ENCODE measurements around the gene TSPO2. TPM values are rescaled to one million over a fixed set of nuclear protein-coding genes. Genes with fewer than 3 reads are reported as not detected.

The TSPO2 gene
- polyA plus RNA-seq, 3 donors = not detected

GRCh38 chr6:41011673-41012072, 30.6 kb upstream of the TSPO2 start:
- Histone ChIP-seq H3K4me1 (ENCODE audit: control insufficient read depth in 1 of 2, insufficient read depth in 2 of 2, low read length in 2 of 2) (no peaks in the 10 kb centered on the region), H3K27ac (ENCODE audit: low read depth in 1 of 2, low read length in 2 of 2) (no peak overlapping the region), H3K27me3 (ENCODE audit: control insufficient read depth in 2 of 2, insufficient read depth in 2 of 2, low read length in 2 of 2) (no peaks in the 10 kb centered on the region), H3K4me2 (replicated peaks; ENCODE audit: extremely low read depth, low read length, poor library complexity, severe bottlenecking) (no peak overlapping the region), H3K9ac (ENCODE audit: insufficient read depth, low read length, poor library complexity, severe bottlenecking) (no peak overlapping the region), H4K20me1 (ENCODE audit: insufficient read depth, low read length) (no peaks in the 10 kb centered on the region), H3K36me3 (replicated peaks in 1 of 2; ENCODE audit: control insufficient read depth in 1 of 2, insufficient read depth in 2 of 2, low read length in 2 of 2) (no peaks in the 10 kb centered on the region), H3K9me3 (replicated peaks in 1 of 2; ENCODE audit: control insufficient read depth in 1 of 2, insufficient read depth in 1 of 2, low read length in 2 of 2) (no peaks in the 10 kb centered on the region), H3K4me3 (replicated peaks in 1 of 3; ENCODE audit: low read depth in 2 of 3, low read length in 3 of 3) (no peak overlapping the region), H3K79me2 (ENCODE audit: insufficient read depth, low read length) (no peaks in the 10 kb centered on the region), H2AFZ (ENCODE audit: insufficient read depth, low read depth, low read length, poor library complexity, severe bottlenecking) (no peak overlapping the region)
- no peak for DNase-seq
- intact Hi-C loops (cut with micrococcal nuclease) = no loop called here
- Mint-ChIP-seq H3K9me3 (no peaks in the 10 kb centered on the region), H3K27ac (no peak overlapping the region), H3K27me3 (ENCODE audit: low read depth in 3 of 3) (peaks cover 0 to 5% (median 4%) of the 10 kb centered on the region in 3 donors), H3K4me1 (peaks cover 3% of the 10 kb centered on the region), H3K4me3 (no peak overlapping the region), H3K36me3 (no peaks in the 10 kb centered on the region)
- TF ChIP-seq CTCF (IDR thresholded peaks at IDR 0.05) = no peak
- WGBS (ENCODE audit: insufficient coverage) = 71% methylated on average over 1 of the region's 2 CpGs

GRCh38 chr6:41013466-41014153, 28.7 kb upstream of the TSPO2 start:
- Histone ChIP-seq H3K27me3 (ENCODE audit: control insufficient read depth in 2 of 2, insufficient read depth in 2 of 2, low read length in 2 of 2) (no peaks in the 10 kb centered on the region), H3K4me2 (replicated peaks; ENCODE audit: extremely low read depth, low read length, poor library complexity, severe bottlenecking) (no peak overlapping the region), H4K20me1 (ENCODE audit: insufficient read depth, low read length) (no peaks in the 10 kb centered on the region), H3K36me3 (replicated peaks in 1 of 2; ENCODE audit: control insufficient read depth in 1 of 2, insufficient read depth in 2 of 2, low read length in 2 of 2) (no peaks in the 10 kb centered on the region), H3K4me3 (replicated peaks in 1 of 3; ENCODE audit: low read depth in 2 of 3, low read length in 3 of 3) (no peak overlapping the region), H3K27ac (ENCODE audit: low read depth in 1 of 2, low read length in 2 of 2) (no peak overlapping the region), H2AFZ (ENCODE audit: insufficient read depth, low read depth, low read length, poor library complexity, severe bottlenecking) (no peak overlapping the region), H3K79me2 (ENCODE audit: insufficient read depth, low read length) (no peaks in the 10 kb centered on the region), H3K9ac (ENCODE audit: insufficient read depth, low read length, poor library complexity, severe bottlenecking) (no peak overlapping the region), H3K9me3 (replicated peaks in 1 of 2; ENCODE audit: control insufficient read depth in 1 of 2, insufficient read depth in 1 of 2, low read length in 2 of 2) (no peaks in the 10 kb centered on the region), H3K4me1 (ENCODE audit: control insufficient read depth in 1 of 2, insufficient read depth in 2 of 2, low read length in 2 of 2) (no peaks in the 10 kb centered on the region)
- Mint-ChIP-seq H3K27ac (no peak overlapping the region), H3K4me1 (peaks cover 3% of the 10 kb centered on the region), H3K36me3 (no peaks in the 10 kb centered on the region), H3K4me3 (no peak overlapping the region), H3K27me3 (ENCODE audit: low read depth in 3 of 3) (peaks cover 3 to 11% (median 4%) of the 10 kb centered on the region in 3 donors), H3K9me3 (peaks cover 0 to 1% (median 0%) of the 10 kb centered on the region in 7 donors)
- intact Hi-C loops (cut with micrococcal nuclease) = no loop called here
- TF ChIP-seq CTCF (IDR thresholded peaks at IDR 0.05) = no peak
- DNase-seq = no peak
- 91% methylated on average over 1 of the region's 5 CpGs for WGBS (ENCODE audit: insufficient coverage)
